Mesendoderm (in vitro differentiated cells): Measurements from ENCODE around the gene HS1BP3.

ENCODE experiments used
- DNase-seq: peaks from one replicate; pipeline ENCODE4 v3.0.0; 2013
- H2AK5ac ChIP-seq: 2 replicates; pipeline ENCODE4 v1.6.1; 2013; ENCODE audit warnings: low read length, inconsistent platforms
- H2BK120ac ChIP-seq: 2 replicates; pipeline ENCODE4 v1.6.1; 2013; ENCODE audit warnings: low read depth, mild to moderate bottlenecking, low read length, moderate library complexity, mixed read lengths
- H2BK15ac ChIP-seq: replicated peaks from 2 replicates; pipeline ENCODE4 v1.6.1; 2013; ENCODE audit warnings: low read depth, mild to moderate bottlenecking, moderate library complexity
- H2BK5ac ChIP-seq: 2 replicates; pipeline ENCODE4 v1.6.1; 2013; ENCODE audit warnings: low read length, inconsistent platforms
- H3K18ac ChIP-seq: 2 replicates; pipeline ENCODE4 v1.6.1; 2013; ENCODE audit warnings: mild to moderate bottlenecking, low read length, mixed read lengths
- H3K23ac ChIP-seq: one replicate; pipeline ENCODE4 v1.6.1; 2013; ENCODE audit warnings: low read length
- H3K27ac ChIP-seq: 2 replicates; pipeline ENCODE4 v1.5.1; 2013; ENCODE audit warnings: low read depth, mild to moderate bottlenecking, inconsistent platforms, low read length, moderate library complexity
- H3K27me3 ChIP-seq: 2 replicates; pipeline ENCODE4 v1.6.1; 2013; ENCODE audit warnings: low read length, control low read depth, mild to moderate bottlenecking, inconsistent platforms; ENCODE audit not compliant: insufficient read depth, poor library complexity
- H3K36me3 ChIP-seq: 2 replicates; pipeline ENCODE4 v1.6.1; 2013; ENCODE audit warnings: low read length, inconsistent platforms; ENCODE audit not compliant: control insufficient read depth, insufficient read depth
- H3K4ac ChIP-seq: one replicate; pipeline ENCODE4 v1.6.1; 2013; ENCODE audit warnings: low read depth, mild to moderate bottlenecking, low read length, moderate library complexity
- H3K4me1 ChIP-seq: 2 replicates; pipeline ENCODE4 v1.6.1; 2013; ENCODE audit warnings: low read depth, low read length, inconsistent platforms; ENCODE audit not compliant: control insufficient read depth
- H3K4me2 ChIP-seq: 2 replicates; pipeline ENCODE4 v1.6.1; 2013; ENCODE audit warnings: low read length
- H3K4me3 ChIP-seq: 2 replicates; pipeline ENCODE4 v1.5.1; 2013; ENCODE audit warnings: mild to moderate bottlenecking, low read length
- H3K56ac ChIP-seq: one replicate; pipeline ENCODE4 v1.6.1; 2013; ENCODE audit warnings: low read length
- H3K79me1 ChIP-seq: 2 replicates; pipeline ENCODE4 v1.6.1; 2013; ENCODE audit warnings: low read length, inconsistent platforms
- H3K79me2 ChIP-seq: 2 replicates; pipeline ENCODE4 v1.6.1; 2013; ENCODE audit warnings: mild to moderate bottlenecking, low read length; ENCODE audit not compliant: control insufficient read depth, insufficient read depth
- H3K9ac ChIP-seq: 2 replicates; pipeline ENCODE4 v1.6.1; 2013; ENCODE audit warnings: low read length, inconsistent platforms
- H4K5ac ChIP-seq: one replicate; pipeline ENCODE4 v1.6.1; 2013; ENCODE audit warnings: low read length
- H4K8ac ChIP-seq: one replicate; pipeline ENCODE4 v1.6.1; 2013; ENCODE audit warnings: low read depth, mild to moderate bottlenecking, control low read depth, low read length, moderate library complexity
- WGBS: extraction: QIAGEN DNeasy Blood & Tissue Kit; methylation state at CpG from one replicate; pipeline ENCODE4 v1.1.7; 2013; ENCODE audit warnings: low lambda C conversion rate, missing lambda C conversion rate; ENCODE audit not compliant: insufficient coverage; ENCODE audit errors: extremely low coverage; 5-methylcytosine and 5-hydroxymethylcytosine counted together

The HS1BP3 gene

DNA sequence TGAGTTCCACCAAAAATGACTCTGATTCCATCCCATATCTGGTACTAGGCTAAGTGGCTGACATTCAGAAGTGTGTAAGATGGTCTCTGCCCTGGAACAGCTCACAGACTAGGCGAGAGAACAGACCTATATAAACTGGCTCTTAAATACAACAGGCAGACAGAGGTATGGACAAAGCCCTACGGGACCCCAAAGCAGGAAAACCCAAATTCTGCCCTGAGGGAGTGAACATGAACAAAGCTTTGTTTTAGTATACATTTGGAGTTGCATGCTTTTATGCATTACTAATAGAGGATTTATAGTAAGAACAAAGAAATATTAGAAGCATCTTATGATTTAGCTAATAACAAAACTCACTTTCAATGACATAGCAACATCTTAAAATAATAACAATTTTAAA, 41.2 kb upstream of the HS1BP3 start:
- Histone ChIP-seq H3K27ac (no peak overlapping the region), H3K79me2 (no peaks in the 10 kb centered on the region), H3K4me1 (no peaks in the 10 kb centered on the region), H2BK15ac (no peak overlapping the region), H3K4me3 (no peak overlapping the region), H3K4me2 (no peak overlapping the region), H2AK5ac (no peak overlapping the region), H4K8ac (no peak overlapping the region), H3K56ac (no peak overlapping the region), H4K5ac (no peak overlapping the region), H3K23ac (no peak overlapping the region), H3K79me1 (no peaks in the 10 kb centered on the region), H3K4ac (no peak overlapping the region), H2BK120ac (no peak overlapping the region), H3K9ac (no peak overlapping the region), H3K36me3 (no peaks in the 10 kb centered on the region), H2BK5ac (no peak overlapping the region), H3K18ac (no peak overlapping the region), H3K27me3 (no peaks in the 10 kb centered on the region)
- WGBS = no CpG with 5 or more reads among the region's 2 CpGs
- DNase-seq = no peak

GRCh38 chr2:20691076-20691734, 40.3 kb upstream of the HS1BP3 start:
- no peak overlapping the region for H2BK15ac ChIP-seq

DNA sequence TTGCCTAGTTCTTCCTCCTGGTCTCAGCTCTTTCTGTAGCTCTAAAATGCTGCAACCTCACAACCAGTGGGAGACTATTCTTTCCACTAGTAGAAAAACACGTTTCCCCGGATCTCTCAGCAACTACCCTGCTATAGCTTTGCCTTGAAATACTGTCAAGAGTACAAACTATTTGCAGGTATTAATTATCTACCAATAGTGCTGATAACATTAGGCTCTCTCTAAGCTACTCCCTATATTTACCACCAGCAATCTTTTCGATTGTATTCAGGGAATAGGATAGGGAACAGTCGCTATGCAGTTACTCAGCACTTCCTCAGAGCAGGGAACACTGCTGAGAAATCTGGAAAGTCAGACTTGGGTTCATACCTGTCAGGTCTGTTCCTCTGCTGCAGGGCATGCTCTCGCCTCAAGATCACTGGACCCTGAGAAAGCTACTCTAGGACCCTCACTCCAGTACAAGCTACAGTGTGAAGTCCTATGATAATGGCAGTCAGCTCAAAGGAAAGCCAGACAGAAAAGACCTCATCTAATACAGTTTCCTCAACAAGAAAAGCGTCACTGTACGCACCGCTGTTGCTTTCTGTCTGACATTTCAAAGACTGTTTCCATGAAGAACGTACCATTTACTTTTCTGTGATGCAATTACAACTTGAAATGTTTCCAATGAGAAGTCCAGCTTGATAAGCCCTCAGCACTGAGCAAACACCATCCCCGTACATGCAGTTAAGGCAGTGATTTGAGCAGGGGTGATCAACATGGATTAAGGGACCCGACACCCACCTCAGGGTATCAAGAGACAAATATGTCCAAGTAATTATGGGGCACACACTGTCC, 38.7 kb upstream of the HS1BP3 start:
- Histone ChIP-seq H3K27me3 (no peaks in the 10 kb centered on the region), H2BK5ac (no peak overlapping the region), H4K5ac (no peak overlapping the region), H2AK5ac (no peak overlapping the region), H3K36me3 (no peaks in the 10 kb centered on the region), H3K4ac (no peak overlapping the region), H3K56ac (no peak overlapping the region), H2BK15ac (no peak overlapping the region), H3K79me2 (no peaks in the 10 kb centered on the region), H3K27ac (no peak overlapping the region), H3K9ac (no peak overlapping the region), H3K23ac (no peak overlapping the region), H3K4me1 (no peaks in the 10 kb centered on the region), H3K18ac (no peak overlapping the region), H4K8ac (no peak overlapping the region), H3K4me2 (no peak overlapping the region), H3K4me3 (no peak overlapping the region), H3K79me1 (no peaks in the 10 kb centered on the region), H2BK120ac (no peak overlapping the region)
- no CpG with 5 or more reads among the region's 11 CpGs for WGBS
- no peak for DNase-seq

More at GRCh38 chr2:20691076-20691734, 40.3 kb upstream of the HS1BP3 start:
- Histone ChIP-seq H3K27me3 (no peaks in the 10 kb centered on the region), H4K5ac (no peak overlapping the region), H2BK120ac (no peak overlapping the region), H3K27ac (no peak overlapping the region), H3K56ac (no peak overlapping the region), H3K4me2 (no peak overlapping the region), H4K8ac (no peak overlapping the region), H3K4me3 (no peak overlapping the region), H3K36me3 (no peaks in the 10 kb centered on the region), H3K4ac (no peak overlapping the region), H2AK5ac (no peak overlapping the region), H3K23ac (no peak overlapping the region), H3K4me1 (no peaks in the 10 kb centered on the region), H3K79me1 (no peaks in the 10 kb centered on the region), H3K9ac (no peak overlapping the region), H3K18ac (no peak overlapping the region), H3K79me2 (no peaks in the 10 kb centered on the region), H2BK5ac (no peak overlapping the region)
- DNase-seq = no peak
- no CpG with 5 or more reads among the region's 6 CpGs for WGBS

DNA sequence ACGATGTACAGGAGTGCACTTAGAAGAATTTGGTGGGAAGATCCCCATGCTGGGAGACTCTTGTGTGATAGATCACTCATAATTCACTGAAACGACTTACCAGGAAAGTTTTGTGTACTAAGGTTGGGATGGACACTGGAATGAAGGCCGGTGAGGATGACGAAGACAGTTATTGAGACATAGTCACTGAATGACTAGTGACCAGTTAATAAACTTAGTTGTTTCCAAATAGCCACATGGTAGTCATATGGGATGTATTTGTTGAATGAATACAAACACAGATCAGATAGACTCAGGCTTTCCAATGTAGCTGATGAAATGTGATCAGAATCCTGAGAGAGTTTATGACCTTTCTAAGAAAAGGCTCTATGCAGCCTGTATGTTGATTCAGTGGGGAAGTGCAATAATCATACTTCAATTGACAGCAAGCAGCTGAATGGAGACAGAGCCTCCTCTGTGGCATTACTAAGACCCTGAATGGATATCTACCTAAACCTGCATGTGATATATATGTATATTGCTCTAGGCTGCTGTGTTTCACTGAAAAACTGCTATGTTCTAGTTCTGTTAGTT, 36.4 kb upstream of the HS1BP3 start:
- Histone ChIP-seq H2BK15ac (no peak overlapping the region), H3K79me2 (no peaks in the 10 kb centered on the region), H2AK5ac (no peak overlapping the region), H2BK120ac (no peak overlapping the region), H3K23ac (no peak overlapping the region), H4K5ac (no peak overlapping the region), H3K4ac (no peak overlapping the region), H3K27me3 (no peaks in the 10 kb centered on the region), H3K4me1 (no peaks in the 10 kb centered on the region), H3K9ac (no peak overlapping the region), H3K36me3 (no peaks in the 10 kb centered on the region), H3K56ac (no peak overlapping the region), H4K8ac (no peak overlapping the region), H2BK5ac (no peak overlapping the region), H3K4me3 (no peak overlapping the region), H3K4me2 (no peak overlapping the region), H3K27ac (no peak overlapping the region), H3K18ac (no peak overlapping the region), H3K79me1 (no peaks in the 10 kb centered on the region)
- no peak for DNase-seq
- no CpG with 5 or more reads among the region's 4 CpGs for WGBS

GRCh38 chr2:20684581-20685063, 33.7 kb upstream of the HS1BP3 start:
- Histone ChIP-seq H3K4me3 (no peak overlapping the region), H3K27me3 (no peaks in the 10 kb centered on the region), H3K79me1 (no peaks in the 10 kb centered on the region), H4K8ac (no peak overlapping the region), H2BK5ac (no peak overlapping the region), H3K4me2 (no peak overlapping the region), H2BK15ac (no peak overlapping the region), H2AK5ac (no peak overlapping the region), H2BK120ac (no peak overlapping the region), H3K36me3 (no peaks in the 10 kb centered on the region), H3K23ac (no peak overlapping the region), H3K27ac (no peak overlapping the region), H3K79me2 (no peaks in the 10 kb centered on the region), H3K4ac (no peak overlapping the region), H3K9ac (no peak overlapping the region), H3K18ac (no peak overlapping the region), H3K56ac (no peak overlapping the region), H4K5ac (no peak overlapping the region), H3K4me1 (no peaks in the 10 kb centered on the region)
- WGBS = no CpG with 5 or more reads among the region's 6 CpGs
- no peak for DNase-seq
